Left renal pelvis (tissue), 4 donors: ENCODE results near the gene ZC3H12C. TPM values are rescaled to one million over a fixed set of nuclear protein-coding genes. Genes with fewer than 3 reads are reported as not detected.
"Not testable (repeated sequence)": the region's sequence is repeated elsewhere in the genome, so short reads cannot be mapped to it uniquely, and the experiment has no call there.

Experiments
- DNase-seq, 4 donors: peaks; one replicate each; pipeline ENCODE4 v3.0.0-alpha.2; 2013; ENCODE audit warnings: low read depth in 4 of 4, low spot score in 3 of 4
- polyA plus RNA-seq, 4 donors: library from polyadenylated mRNA; unstranded; fragments of 120-200 nt; gene quantifications; one replicate each; pipeline ENCODE4 v1.2.1, GENCODE V29; 2013; ENCODE audit not compliant: insufficient read length in 4 of 4

Gene ZC3H12C
- polyA plus RNA-seq, 4 donors, result 7.3 to 11.2 (median 8.1) TPM

DNA sequence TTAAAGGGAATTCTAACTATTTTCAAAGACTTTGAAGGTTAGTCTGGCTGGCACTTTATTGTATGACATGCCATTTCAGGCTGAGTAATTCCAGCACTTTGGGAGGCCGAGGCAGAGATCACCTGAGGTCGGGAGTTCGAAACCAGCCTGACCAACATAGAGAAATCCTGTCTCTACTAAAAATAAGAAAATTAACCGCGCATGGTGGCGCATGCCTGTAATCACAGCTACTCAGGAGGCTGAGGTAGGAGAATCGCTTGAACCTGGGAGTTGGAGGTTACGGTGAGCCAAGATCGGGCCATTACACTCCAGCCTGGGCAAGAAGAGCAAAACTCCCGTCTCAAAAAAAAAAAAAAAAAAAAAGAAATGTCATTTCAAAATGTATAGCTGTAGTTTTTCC lies 107.6 kb downstream of the ZC3H12C start:
- no peak for DNase-seq

DNA sequence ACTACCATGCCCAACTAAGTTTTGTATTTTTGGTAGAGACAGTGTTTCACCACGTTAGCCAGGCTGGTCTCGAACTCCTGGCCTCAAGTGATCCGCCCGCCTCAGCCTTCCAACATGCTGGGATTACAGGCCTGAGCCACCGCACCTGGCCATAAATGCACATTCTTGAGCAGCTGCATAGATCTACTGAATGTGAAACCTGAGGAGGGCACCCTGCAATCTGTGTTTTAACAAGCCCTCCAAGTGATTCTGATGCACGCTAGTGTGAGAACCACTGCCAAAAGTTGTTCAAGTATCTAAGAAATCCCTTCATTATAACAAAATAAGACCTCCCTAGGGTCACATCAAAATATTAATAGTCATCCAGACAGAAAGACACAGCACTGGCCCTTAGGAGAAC lies 113.9 kb downstream of the ZC3H12C start:
- no peak for DNase-seq

DNA sequence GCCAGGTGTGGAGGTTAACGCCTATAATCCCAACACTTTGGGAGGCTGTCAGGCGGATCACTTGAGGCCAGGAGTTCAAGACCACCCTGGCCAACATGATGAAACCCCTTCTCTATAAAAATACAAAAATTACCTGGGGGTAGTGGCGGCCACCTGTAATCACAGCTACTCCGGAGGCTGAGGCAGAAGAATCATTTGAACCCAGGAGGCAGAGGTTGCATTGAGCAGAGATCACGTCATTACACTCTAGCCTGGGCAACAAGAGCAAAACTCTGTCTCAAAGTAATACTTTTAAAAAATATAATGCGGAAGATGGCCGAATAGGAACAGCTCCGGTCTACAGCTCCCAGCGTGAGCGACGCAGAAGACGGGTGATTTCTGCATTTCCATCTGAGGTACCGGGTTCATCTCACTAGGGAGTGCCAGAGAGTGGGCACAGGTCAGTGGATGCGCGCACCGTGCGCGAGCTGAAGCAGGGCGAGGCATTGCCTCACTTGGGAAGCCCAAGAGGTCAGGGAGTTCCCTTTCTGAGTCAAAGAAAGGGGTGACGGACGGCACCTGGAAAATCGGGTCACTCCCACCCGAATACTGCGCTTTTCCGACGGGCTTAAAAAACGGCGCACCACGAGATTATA lies 115.6 kb downstream of the ZC3H12C start:
- not testable (repeated sequence) for DNase-seq

DNA sequence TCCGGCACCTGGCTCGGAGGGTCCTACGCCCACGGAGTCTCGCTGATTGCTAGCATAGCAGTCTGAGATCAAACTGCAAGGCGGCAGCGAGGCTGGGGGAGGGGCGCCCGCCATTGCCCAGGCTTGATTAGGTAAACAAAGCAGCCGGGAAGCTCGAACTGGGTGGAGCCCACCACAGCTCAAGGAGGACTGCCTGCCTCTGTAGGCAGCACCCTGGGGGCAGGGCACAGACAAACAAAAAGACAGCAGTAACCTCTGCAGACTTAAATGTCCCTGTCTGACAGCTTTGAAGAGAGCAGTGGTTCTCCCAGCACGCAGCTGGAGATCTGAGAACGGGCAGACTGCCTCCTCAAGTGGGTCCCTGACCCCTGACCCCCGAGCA lies 116.1 kb downstream of the ZC3H12C start:
- not testable (repeated sequence) for DNase-seq

DNA sequence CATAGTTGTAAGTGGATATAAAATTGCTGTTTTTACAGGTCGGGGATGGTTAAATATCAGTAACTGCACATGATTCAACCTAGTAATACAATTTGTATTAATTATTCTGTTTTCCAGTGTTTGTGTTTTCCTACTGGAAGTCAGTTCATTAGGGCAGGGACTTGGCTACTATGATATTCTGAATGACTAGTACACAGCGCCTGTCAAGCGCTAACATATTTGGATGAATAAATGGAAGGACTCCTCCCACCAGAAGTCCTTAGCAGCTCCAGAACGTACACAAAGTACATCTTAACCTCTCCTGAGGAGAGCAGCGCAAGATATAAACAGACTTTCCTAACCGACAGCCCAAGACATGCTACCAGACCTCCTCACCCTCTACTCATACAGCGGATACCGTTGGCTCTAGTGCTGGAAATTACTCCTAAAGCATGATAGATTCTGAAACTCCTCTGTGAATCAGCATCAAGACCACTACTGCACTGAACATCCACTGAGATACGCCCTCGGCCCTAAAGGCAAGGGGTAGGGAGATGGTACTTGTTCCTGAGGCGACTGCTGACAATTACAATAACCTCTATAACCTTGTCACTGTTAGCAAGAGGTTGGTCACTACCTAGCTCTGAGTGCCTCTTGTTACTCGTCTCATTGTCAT lies 124.2 kb downstream of the ZC3H12C start:
- no peak for DNase-seq

DNA sequence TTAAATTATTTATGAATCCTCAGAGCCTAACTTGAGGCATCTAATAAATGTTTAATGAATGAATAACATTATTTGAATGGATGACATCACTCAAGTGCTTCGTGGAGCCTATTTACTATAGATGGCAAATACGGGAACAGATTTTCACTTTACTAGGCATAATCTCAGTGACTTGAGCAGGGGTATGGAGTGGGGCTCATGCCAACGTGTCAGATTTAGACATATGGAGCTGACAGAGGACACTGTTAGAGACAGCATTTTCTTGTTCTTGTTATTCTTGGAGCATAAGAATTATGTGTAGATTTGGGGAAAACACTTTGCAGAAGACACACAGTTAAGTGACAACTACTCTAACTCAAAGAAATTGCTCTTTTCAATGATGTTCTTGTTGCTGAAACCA lies 124.7 kb downstream of the ZC3H12C start:
- no peak for DNase-seq

DNA sequence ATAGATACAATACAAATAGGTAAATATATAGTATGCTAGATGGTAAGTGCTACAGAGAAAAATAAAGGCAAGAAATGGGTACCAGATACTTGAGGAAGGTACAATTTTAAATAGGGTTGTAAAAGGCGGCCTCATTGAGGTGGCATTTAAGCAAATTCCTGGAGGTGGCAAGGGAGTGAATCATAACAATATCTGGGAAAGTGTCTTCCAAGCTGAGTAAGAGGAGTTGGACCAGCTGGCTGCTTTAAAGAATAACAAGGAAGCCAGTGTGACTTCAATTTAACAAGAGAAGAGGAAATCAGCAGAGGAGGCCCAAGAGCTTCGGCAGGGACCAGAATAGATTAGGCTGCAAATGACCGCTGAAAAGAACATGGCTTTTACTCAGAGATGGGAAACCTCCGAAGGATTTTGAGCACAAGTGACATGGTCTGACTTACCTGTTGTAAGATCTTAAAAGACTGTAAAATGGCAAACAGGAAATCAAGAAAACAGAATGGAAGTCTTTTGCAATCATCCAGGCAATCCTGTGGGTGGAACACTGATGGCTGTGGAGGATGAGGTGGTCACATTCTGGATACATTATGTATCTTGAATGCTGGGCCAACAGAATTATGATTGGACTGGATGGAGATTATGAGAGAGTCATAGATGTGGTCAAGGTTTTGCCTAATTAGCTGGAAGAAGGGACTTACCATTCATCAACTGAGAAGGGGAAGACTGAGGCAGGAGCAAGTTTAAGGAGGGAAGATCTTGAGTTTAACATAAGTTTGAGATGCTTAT lies 126.0 kb downstream of the ZC3H12C start:
- DNase-seq, result no peak

Other genes with a start within 250 kb of the ZC3H12C start
- gene RDX, start 203.2 kb downstream of the ZC3H12C start, polyA plus RNA-seq, result 100 to 1,000 TPM; 101 to 196 (median 139) TPM